Measurements from ENCODE around the gene LRRFIP1. TPM values are rescaled to one million over a fixed set of nuclear protein-coding genes. Genes with fewer than 3 reads are reported as not detected.

LRRFIP1 gene
- total RNA-seq, 2 experiments from 2014 or later = 264 to 281 TPM

DNA sequence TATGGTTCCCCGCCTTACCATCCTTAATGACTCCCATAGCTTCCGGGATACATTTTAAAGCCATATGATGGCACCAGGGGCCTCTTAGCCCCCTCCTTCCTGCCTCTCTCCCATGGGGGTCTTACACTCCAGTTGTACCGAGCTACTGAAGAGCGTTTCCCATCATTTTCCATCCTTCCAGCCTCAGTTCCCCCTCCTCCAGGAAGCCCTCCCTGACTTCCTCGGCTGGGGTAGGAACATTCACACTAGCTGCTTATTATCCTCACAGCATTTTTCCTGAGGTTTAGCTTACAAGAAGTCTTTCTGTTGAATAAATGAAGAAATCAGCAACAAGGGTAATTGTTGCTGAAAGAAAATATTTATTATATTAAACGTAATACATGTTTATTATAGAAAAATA lies 41.1 kb downstream of the LRRFIP1 start:
- TF ChIP-seq, protein P1, sequence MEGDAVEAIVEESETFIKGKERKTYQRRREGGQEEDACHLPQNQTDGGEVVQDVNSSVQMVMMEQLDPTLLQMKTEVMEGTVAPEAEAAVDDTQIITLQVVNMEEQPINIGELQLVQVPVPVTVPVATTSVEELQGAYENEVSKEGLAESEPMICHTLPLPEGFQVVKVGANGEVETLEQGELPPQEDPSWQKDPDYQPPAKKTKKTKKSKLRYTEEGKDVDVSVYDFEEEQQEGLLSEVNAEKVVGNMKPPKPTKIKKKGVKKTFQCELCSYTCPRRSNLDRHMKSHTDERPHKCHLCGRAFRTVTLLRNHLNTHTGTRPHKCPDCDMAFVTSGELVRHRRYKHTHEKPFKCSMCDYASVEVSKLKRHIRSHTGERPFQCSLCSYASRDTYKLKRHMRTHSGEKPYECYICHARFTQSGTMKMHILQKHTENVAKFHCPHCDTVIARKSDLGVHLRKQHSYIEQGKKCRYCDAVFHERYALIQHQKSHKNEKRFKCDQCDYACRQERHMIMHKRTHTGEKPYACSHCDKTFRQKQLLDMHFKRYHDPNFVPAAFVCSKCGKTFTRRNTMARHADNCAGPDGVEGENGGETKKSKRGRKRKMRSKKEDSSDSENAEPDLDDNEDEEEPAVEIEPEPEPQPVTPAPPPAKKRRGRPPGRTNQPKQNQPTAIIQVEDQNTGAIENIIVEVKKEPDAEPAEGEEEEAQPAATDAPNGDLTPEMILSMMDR (IDR thresholded peaks at IDR 0.05) = no peak
- Mint-ChIP-seq H3K9me3 (no peaks in the 10 kb centered on the region), H3K4me3 (no peak overlapping the region), H3K27ac (no peak overlapping the region), H3K36me3 (ENCODE audit: low read depth) (no peaks in the 10 kb centered on the region), H3K4me1 (ENCODE audit: low read depth) (peaks cover 8% of the 10 kb centered on the region), H3K27me3 (no peaks in the 10 kb centered on the region)
- intact Hi-C loops (cut with micrococcal nuclease) = no loop called here
- ATAC-seq (no peak), DNase-seq (no peak)
- ChIA-PET POLR2A (interaction anchor here (10.5 kb wide), 1 partner anchor 22 kb away, joined by 154 read pairs; no protein-coding TSS in a partner anchor), CTCF (interaction anchor here (9.1 kb wide), 1 partner anchor 76 kb away, joined by 125 read pairs; no protein-coding TSS in a partner anchor)

DNA sequence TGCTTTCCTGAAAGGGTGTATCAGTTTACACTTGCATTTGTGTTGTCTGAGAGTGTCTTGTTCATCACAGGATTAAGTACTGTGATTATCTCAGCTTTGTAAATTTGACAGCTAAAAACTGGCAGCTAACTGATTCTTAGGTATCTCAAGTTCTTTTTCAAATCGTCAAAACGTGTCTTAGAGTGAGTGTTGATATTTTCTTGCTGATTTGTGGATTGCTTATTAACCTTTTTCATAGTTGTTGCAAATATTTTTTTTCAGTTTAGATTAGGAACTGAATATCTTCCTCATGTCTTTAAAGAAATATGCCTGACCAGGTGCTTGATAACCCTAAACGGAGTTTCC lies 41.9 kb downstream of the LRRFIP1 start:
- ChIA-PET POLR2A (interaction anchor here (1.4 to 10.5 kb wide), 2 partner anchors 9 to 22 kb away, joined by 4 to 154 read pairs; no protein-coding TSS in a partner anchor), CTCF (interaction anchor here (0.9 to 9.1 kb wide), 5 partner anchors 26 to 113 kb away, joined by 3 to 125 read pairs (median 3); no protein-coding TSS in a partner anchor)
- intact Hi-C loops (cut with micrococcal nuclease) = no loop called here
- Mint-ChIP-seq H3K27me3 (no peaks in the 10 kb centered on the region), H3K9me3 (no peaks in the 10 kb centered on the region), H3K36me3 (ENCODE audit: low read depth) (no peaks in the 10 kb centered on the region), H3K4me3 (no peak overlapping the region), H3K27ac (no peak overlapping the region), H3K4me1 (ENCODE audit: low read depth) (peaks cover 16% of the 10 kb centered on the region)
- DNase-seq (no peak), ATAC-seq (no peak)
- TF ChIP-seq, protein P1 (IDR thresholded peaks at IDR 0.05) = no peak

DNA sequence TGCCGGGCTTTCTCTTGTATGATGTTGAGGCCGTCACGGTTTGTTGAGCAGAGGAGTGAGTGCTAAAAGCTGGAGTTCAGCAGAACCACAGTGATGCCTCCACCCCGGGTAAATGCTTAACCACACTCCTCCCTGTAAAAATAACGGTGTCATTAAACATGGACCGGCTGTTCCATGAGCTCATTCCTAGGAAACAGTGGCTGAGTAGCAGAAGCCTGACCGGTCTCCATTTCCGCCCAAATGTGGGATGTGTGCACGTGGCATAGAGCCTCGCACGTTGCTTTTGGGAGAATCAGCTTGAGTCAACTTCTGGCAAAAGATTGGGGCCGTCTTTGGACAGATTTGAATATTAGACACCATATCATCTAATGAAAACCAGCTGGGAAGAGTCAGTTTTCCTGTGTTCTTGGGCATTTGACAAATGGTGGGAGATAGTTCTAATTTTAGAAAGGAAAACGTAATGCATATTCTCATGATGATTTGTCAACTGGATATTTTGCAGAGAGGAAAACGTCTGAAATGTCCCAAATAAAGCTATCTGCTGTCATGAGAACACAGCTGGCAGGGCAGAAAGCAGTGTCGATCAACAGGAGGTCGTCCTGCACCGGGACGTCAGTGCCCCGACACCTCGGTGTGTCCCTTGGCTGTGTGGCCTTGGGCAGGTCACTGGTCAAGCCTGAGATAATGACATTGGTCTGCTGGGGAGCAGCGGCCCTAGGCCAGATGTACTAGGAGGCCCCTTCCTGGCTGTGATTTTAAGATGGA lies 42.4 kb downstream of the LRRFIP1 start:
- TF ChIP-seq, protein P1 (IDR thresholded peaks at IDR 0.05) = no peak
- ATAC-seq = no peak
- no peaks in the 10 kb centered on the region for H3K36me3 Mint-ChIP-seq (ENCODE audit: low read depth)
- no peak overlapping the region for H3K27ac Mint-ChIP-seq
- H3K4me3 Mint-ChIP-seq = no peak overlapping the region
- no peaks in the 10 kb centered on the region for H3K27me3 Mint-ChIP-seq
- ChIA-PET POLR2A (interaction anchor here (1.4 to 10.5 kb wide), 2 partner anchors 9 to 21 kb away, joined by 4 to 154 read pairs; no protein-coding TSS in a partner anchor), CTCF (interaction anchor here (0.9 to 9.1 kb wide), 5 partner anchors 26 to 112 kb away, joined by 3 to 125 read pairs (median 3); no protein-coding TSS in a partner anchor)
- intact Hi-C loops (cut with micrococcal nuclease) = loop anchor here (5.0 kb wide), 1 partner anchor 37 kb away; no protein-coding TSS in a partner anchor
- no peak for DNase-seq
- H3K4me1 Mint-ChIP-seq (ENCODE audit: low read depth) = peaks cover 22% of the 10 kb centered on the region
- H3K9me3 Mint-ChIP-seq = no peaks in the 10 kb centered on the region

DNA sequence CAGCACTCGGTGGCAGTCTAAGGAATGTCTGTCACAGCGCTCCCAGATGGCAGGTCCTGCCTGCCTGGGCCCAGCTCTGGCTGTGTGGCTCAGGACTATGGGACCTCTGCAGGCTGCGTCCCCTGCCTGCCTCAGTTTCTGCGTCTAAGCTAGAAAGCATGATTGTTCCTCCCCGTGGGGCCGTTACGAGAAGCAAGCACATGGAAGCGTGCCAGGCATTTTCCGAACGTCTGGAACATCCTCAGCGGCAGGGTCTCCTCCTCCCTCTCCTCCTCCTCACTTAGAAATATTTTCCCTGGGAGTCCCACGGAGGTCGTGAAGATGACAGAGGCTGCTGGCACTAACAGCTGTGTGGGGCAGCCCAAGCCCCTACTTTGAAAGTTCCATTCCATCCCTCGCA lies 43.3 kb downstream of the LRRFIP1 start:
- no peak for DNase-seq
- H3K27ac Mint-ChIP-seq = no peak overlapping the region
- ATAC-seq = no peak
- POLR2A ChIA-PET = interaction anchor here (1.4 to 10.5 kb wide), 3 partner anchors 10 to 20 kb away, joined by 3 to 154 read pairs (median 4); no protein-coding TSS in a partner anchor
- H3K36me3 Mint-ChIP-seq (ENCODE audit: low read depth) = no peaks in the 10 kb centered on the region
- H3K27me3 Mint-ChIP-seq = no peaks in the 10 kb centered on the region
- H3K4me1 Mint-ChIP-seq (ENCODE audit: low read depth) = peaks cover 30% of the 10 kb centered on the region
- TF ChIP-seq, protein P1 (IDR thresholded peaks at IDR 0.05) = no peak
- CTCF ChIA-PET = interaction anchor here (0.7 to 9.1 kb wide), 6 partner anchors 16 to 111 kb away, joined by 3 to 125 read pairs (median 3); no protein-coding TSS in a partner anchor
- no peaks in the 10 kb centered on the region for H3K9me3 Mint-ChIP-seq
- intact Hi-C loops (cut with micrococcal nuclease) = loop anchor here (5.0 kb wide), 1 partner anchor 37 kb away; no protein-coding TSS in a partner anchor
- H3K4me3 Mint-ChIP-seq = no peak overlapping the region

Data from activated CD8-positive, alpha-beta T cell treated with anti-CD3 and anti-CD28 coated beads for 36 hours (primary cell).